A549 (cell line): ENCODE results near the gene SWAP70.

Experiments used
- EP300 ChIP-seq, 2 experiments: fragments of >200 bp; sonication (Bioruptor Twin); formaldehyde crosslinking; IDR thresholded peaks; 2 replicates in 1 of 2; 3 replicates in 1 of 2; pipeline ENCODE4 v1.6.1; 2016 to 2017
- HDAC2 ChIP-seq: fragments of 200-600 bp; sonication (generic); IDR thresholded peaks from 2 replicates; pipeline ENCODE4 v1.6.1; 2016
- POLR2A ChIP-seq: IDR thresholded peaks from 2 replicates; pipeline ENCODE4 v1.6.1; 2012; ENCODE audit warnings: mild to moderate bottlenecking, low read length
- RAD21 ChIP-seq, 2 experiments: fragments of >200 bp in 1 of 2; sonication (Bioruptor Twin) in 1 of 2; formaldehyde crosslinking in 1 of 2; IDR thresholded peaks in 1 of 2; conservative IDR thresholded peaks in 1 of 2; 2 replicates in 1 of 2; 3 replicates in 1 of 2; pipeline ENCODE4 v1.6.1; 2012 to 2018; ENCODE audit warnings: inconsistent platforms in 1 of 2
- TP53 ChIP-seq: fragments of 250-450 bp; sonication (Bioruptor Pico); IDR thresholded peaks from 2 replicates; pipeline ENCODE4 v1.5.0; 2021; ENCODE audit warnings: mild to moderate bottlenecking, moderate library complexity
- ZNF302 ChIP-seq: fragments of 250-450 bp; sonication (Bioruptor Pico); IDR thresholded peaks from 2 replicates; pipeline ENCODE4 v1.9.0; 2021; ENCODE audit warnings: inconsistent platforms, mild to moderate bottlenecking, moderate library complexity
- ZSCAN20 ChIP-seq: fragments of 250-450 bp; sonication (Bioruptor Pico); IDR thresholded peaks from 2 replicates; pipeline ENCODE4 v1.8.0; 2022; ENCODE audit warnings: mild to moderate bottlenecking, moderate library complexity
- TF ChIP-seq, protein P1 (sequence below): fragments of >200 bp; sonication (Bioruptor Twin); formaldehyde crosslinking; IDR thresholded peaks from 3 replicates; pipeline ENCODE4 v1.5.1; 2016
- TF ChIP-seq, protein P2 (sequence below): fragments of 250-450 bp; sonication (Bioruptor Pico); IDR thresholded peaks from 2 replicates; pipeline ENCODE4 v1.5.0; 2021; ENCODE audit warnings: mild to moderate bottlenecking, moderate library complexity, borderline replicate concordance
- TF ChIP-seq, protein P3 (sequence below): fragments of 200-600 bp; sonication (generic); IDR thresholded peaks from 2 replicates; pipeline ENCODE4 v1.6.1; 2016; ENCODE audit warnings: antibody characterized with exemption, mild to moderate bottlenecking, moderate library complexity
- TF ChIP-seq, protein P4 (sequence below): fragments of >200 bp; sonication (Bioruptor Twin); formaldehyde crosslinking; IDR thresholded peaks from 2 replicates; pipeline ENCODE4 v1.6.1; 2016

DNA sequence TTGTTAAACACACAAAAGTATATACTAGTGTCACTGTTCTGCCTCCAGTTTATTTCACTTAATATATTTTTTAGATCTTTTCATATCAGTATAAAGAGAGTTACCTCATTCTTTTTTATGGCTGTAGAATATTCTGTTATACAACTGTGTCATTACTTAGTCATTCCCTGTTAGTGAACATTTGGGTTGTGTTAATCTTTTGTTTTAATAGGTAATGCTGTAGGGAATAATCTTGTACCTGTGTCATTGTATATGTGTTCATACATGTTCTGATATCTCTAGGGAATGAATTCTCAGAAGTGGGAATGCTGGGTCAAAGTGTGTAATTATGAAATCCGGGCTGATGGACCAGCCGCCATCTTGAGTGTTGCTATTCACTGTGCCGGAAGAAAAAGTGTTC, 71.4 kb downstream of the SWAP70 start:
- TF ChIP-seq ZSCAN20 (CRISPR knock-in tag): no peak
- TF ChIP-seq POLR2A: no peak
- TF ChIP-seq, protein P1, sequence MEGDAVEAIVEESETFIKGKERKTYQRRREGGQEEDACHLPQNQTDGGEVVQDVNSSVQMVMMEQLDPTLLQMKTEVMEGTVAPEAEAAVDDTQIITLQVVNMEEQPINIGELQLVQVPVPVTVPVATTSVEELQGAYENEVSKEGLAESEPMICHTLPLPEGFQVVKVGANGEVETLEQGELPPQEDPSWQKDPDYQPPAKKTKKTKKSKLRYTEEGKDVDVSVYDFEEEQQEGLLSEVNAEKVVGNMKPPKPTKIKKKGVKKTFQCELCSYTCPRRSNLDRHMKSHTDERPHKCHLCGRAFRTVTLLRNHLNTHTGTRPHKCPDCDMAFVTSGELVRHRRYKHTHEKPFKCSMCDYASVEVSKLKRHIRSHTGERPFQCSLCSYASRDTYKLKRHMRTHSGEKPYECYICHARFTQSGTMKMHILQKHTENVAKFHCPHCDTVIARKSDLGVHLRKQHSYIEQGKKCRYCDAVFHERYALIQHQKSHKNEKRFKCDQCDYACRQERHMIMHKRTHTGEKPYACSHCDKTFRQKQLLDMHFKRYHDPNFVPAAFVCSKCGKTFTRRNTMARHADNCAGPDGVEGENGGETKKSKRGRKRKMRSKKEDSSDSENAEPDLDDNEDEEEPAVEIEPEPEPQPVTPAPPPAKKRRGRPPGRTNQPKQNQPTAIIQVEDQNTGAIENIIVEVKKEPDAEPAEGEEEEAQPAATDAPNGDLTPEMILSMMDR: no peak
- TF ChIP-seq, protein P2, sequence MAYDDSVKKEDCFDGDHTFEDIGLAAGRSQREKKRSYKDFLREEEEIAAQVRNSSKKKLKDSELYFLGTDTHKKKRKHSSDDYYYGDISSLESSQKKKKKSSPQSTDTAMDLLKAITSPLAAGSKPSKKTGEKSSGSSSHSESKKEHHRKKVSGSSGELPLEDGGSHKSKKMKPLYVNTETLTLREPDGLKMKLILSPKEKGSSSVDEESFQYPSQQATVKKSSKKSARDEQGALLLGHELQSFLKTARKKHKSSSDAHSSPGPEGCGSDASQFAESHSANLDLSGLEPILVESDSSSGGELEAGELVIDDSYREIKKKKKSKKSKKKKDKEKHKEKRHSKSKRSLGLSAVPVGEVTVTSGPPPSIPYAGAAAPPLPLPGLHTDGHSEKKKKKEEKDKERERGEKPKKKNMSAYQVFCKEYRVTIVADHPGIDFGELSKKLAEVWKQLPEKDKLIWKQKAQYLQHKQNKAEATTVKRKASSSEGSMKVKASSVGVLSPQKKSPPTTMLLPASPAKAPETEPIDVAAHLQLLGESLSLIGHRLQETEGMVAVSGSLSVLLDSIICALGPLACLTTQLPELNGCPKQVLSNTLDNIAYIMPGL (CRISPR knock-in tag): no peak
- TF ChIP-seq ZNF302 (CRISPR knock-in tag): no peak
- TF ChIP-seq EP300 (IDR thresholded peaks at IDR 0.05): no peak
- no peak for TF ChIP-seq HDAC2
- no peak for TF ChIP-seq TP53 (CRISPR knock-in tag)
- TF ChIP-seq, protein P3, sequence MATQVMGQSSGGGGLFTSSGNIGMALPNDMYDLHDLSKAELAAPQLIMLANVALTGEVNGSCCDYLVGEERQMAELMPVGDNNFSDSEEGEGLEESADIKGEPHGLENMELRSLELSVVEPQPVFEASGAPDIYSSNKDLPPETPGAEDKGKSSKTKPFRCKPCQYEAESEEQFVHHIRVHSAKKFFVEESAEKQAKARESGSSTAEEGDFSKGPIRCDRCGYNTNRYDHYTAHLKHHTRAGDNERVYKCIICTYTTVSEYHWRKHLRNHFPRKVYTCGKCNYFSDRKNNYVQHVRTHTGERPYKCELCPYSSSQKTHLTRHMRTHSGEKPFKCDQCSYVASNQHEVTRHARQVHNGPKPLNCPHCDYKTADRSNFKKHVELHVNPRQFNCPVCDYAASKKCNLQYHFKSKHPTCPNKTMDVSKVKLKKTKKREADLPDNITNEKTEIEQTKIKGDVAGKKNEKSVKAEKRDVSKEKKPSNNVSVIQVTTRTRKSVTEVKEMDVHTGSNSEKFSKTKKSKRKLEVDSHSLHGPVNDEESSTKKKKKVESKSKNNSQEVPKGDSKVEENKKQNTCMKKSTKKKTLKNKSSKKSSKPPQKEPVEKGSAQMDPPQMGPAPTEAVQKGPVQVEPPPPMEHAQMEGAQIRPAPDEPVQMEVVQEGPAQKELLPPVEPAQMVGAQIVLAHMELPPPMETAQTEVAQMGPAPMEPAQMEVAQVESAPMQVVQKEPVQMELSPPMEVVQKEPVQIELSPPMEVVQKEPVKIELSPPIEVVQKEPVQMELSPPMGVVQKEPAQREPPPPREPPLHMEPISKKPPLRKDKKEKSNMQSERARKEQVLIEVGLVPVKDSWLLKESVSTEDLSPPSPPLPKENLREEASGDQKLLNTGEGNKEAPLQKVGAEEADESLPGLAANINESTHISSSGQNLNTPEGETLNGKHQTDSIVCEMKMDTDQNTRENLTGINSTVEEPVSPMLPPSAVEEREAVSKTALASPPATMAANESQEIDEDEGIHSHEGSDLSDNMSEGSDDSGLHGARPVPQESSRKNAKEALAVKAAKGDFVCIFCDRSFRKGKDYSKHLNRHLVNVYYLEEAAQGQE: no peak
- TF ChIP-seq RAD21 (conservative IDR thresholded peaks at IDR 0.05 in 1 of 2, IDR thresholded peaks at IDR 0.05 in 1 of 2): no peak
- TF ChIP-seq, protein P4, sequence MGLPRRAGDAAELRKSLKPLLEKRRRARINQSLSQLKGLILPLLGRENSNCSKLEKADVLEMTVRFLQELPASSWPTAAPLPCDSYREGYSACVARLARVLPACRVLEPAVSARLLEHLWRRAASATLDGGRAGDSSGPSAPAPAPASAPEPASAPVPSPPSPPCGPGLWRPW: no peak
